HEK293 (cell line): ENCODE data around the gene CCHCR1.

Experiments used
- IKZF3 ChIP-seq: fragments of 450-650 bp; IDR thresholded peaks from 2 replicates; pipeline ENCODE4 v1.5.0; 2018; ENCODE audit warnings: missing biosample characterization, mild to moderate bottlenecking, missing genetic modification characterization, moderate library complexity
- KLF1 ChIP-seq: fragments of 450-650 bp; formaldehyde crosslinking; IDR thresholded peaks from 2 replicates; pipeline ENCODE4 v1.5.1; 2016; ENCODE audit warnings: missing biosample characterization, missing genetic modification characterization
- OVOL3 ChIP-seq: fragments of 450-650 bp; formaldehyde crosslinking; IDR thresholded peaks from 2 replicates; pipeline ENCODE4 v1.5.1; 2016; ENCODE audit warnings: missing biosample characterization, missing genetic modification characterization
- PATZ1 ChIP-seq: fragments of 450-650 bp; formaldehyde crosslinking; IDR thresholded peaks from 2 replicates; pipeline ENCODE4 v1.5.1; 2016; ENCODE audit warnings: missing biosample characterization, missing genetic modification characterization
- ZBTB6 ChIP-seq: fragments of 450-650 bp; formaldehyde crosslinking; IDR thresholded peaks from 2 replicates; pipeline ENCODE4 v1.5.1; 2017; ENCODE audit warnings: missing biosample characterization, missing genetic modification characterization
- ZNF133 ChIP-seq: fragments of 450-650 bp; formaldehyde crosslinking; IDR thresholded peaks from 2 replicates; pipeline ENCODE4 v1.5.1; 2016; ENCODE audit warnings: missing biosample characterization, missing genetic modification characterization
- ZNF18 ChIP-seq: fragments of 450-650 bp; formaldehyde crosslinking; IDR thresholded peaks from 2 replicates; pipeline ENCODE4 v1.5.1; 2016; ENCODE audit warnings: missing biosample characterization, missing genetic modification characterization
- ZNF2 ChIP-seq: fragments of 450-650 bp; formaldehyde crosslinking; IDR thresholded peaks from 2 replicates; pipeline ENCODE4 v1.5.1; 2016; ENCODE audit warnings: missing biosample characterization, missing genetic modification characterization
- ZNF211 ChIP-seq: fragments of 450-650 bp; formaldehyde crosslinking; IDR thresholded peaks from 2 replicates; pipeline ENCODE4 v1.5.1; 2016; ENCODE audit warnings: low read depth, missing biosample characterization, missing genetic modification characterization
- ZNF560 ChIP-seq: fragments of 450-650 bp; formaldehyde crosslinking; IDR thresholded peaks from 2 replicates; pipeline ENCODE4 v1.5.1; 2017; ENCODE audit warnings: missing biosample characterization, missing genetic modification characterization, borderline replicate concordance
- ZNF677 ChIP-seq: fragments of 450-650 bp; IDR thresholded peaks from 2 replicates; pipeline ENCODE4 v1.5.0; 2018; ENCODE audit warnings: missing biosample characterization, mild to moderate bottlenecking, missing genetic modification characterization, moderate library complexity
- ZNF776 ChIP-seq: fragments of 450-650 bp; formaldehyde crosslinking; IDR thresholded peaks from 2 replicates; pipeline ENCODE4 v1.5.0; 2017; ENCODE audit warnings: missing biosample characterization, missing genetic modification characterization, borderline replicate concordance
- ZNF843 ChIP-seq: fragments of 450-650 bp; formaldehyde crosslinking; IDR thresholded peaks from 2 replicates; pipeline ENCODE4 v1.5.1; 2016; ENCODE audit warnings: missing biosample characterization, missing genetic modification characterization
- ZSCAN23 ChIP-seq: fragments of 450-650 bp; formaldehyde crosslinking; IDR thresholded peaks from 2 replicates; pipeline ENCODE4 v1.5.1; 2016; ENCODE audit warnings: missing biosample characterization, missing genetic modification characterization
- TF ChIP-seq, protein P1 (sequence below): fragments of 450-650 bp; formaldehyde crosslinking; IDR thresholded peaks from 2 replicates; pipeline ENCODE4 v1.5.1; 2016; ENCODE audit warnings: missing biosample characterization, missing genetic modification characterization, borderline replicate concordance

CCHCR1 gene

GRCh38 chr6:31158863-31159855, 1.6 kb upstream of the CCHCR1 start (continued):
- TF ChIP-seq, protein P1, sequence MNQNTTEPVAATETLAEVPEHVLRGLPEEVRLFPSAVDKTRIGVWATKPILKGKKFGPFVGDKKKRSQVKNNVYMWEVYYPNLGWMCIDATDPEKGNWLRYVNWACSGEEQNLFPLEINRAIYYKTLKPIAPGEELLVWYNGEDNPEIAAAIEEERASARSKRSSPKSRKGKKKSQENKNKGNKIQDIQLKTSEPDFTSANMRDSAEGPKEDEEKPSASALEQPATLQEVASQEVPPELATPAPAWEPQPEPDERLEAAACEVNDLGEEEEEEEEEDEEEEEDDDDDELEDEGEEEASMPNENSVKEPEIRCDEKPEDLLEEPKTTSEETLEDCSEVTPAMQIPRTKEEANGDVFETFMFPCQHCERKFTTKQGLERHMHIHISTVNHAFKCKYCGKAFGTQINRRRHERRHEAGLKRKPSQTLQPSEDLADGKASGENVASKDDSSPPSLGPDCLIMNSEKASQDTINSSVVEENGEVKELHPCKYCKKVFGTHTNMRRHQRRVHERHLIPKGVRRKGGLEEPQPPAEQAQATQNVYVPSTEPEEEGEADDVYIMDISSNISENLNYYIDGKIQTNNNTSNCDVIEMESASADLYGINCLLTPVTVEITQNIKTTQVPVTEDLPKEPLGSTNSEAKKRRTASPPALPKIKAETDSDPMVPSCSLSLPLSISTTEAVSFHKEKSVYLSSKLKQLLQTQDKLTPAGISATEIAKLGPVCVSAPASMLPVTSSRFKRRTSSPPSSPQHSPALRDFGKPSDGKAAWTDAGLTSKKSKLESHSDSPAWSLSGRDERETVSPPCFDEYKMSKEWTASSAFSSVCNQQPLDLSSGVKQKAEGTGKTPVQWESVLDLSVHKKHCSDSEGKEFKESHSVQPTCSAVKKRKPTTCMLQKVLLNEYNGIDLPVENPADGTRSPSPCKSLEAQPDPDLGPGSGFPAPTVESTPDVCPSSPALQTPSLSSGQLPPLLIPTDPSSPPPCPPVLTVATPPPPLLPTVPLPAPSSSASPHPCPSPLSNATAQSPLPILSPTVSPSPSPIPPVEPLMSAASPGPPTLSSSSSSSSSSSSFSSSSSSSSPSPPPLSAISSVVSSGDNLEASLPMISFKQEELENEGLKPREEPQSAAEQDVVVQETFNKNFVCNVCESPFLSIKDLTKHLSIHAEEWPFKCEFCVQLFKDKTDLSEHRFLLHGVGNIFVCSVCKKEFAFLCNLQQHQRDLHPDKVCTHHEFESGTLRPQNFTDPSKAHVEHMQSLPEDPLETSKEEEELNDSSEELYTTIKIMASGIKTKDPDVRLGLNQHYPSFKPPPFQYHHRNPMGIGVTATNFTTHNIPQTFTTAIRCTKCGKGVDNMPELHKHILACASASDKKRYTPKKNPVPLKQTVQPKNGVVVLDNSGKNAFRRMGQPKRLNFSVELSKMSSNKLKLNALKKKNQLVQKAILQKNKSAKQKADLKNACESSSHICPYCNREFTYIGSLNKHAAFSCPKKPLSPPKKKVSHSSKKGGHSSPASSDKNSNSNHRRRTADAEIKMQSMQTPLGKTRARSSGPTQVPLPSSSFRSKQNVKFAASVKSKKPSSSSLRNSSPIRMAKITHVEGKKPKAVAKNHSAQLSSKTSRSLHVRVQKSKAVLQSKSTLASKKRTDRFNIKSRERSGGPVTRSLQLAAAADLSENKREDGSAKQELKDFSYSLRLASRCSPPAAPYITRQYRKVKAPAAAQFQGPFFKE, result no peak
- peak; percentile 53; the same call in 1 of the 2 replicates for TF ChIP-seq IKZF3
- TF ChIP-seq PATZ1 (tag by site-specific recombination), result peak; percentile 77; the same call in 1 of the 2 replicates
- no peak for TF ChIP-seq ZNF677 (tag by site-specific recombination)
- no peak for TF ChIP-seq ZNF560 (tag by site-specific recombination)
- peak; percentile 5; the same call in 1 of the 2 replicates for TF ChIP-seq ZNF2 (tag by site-specific recombination)
- TF ChIP-seq ZNF843 (tag by site-specific recombination), result no peak
- peak; percentile 83 for TF ChIP-seq KLF1
- TF ChIP-seq ZNF211 (tag by site-specific recombination), result no peak
- no peak for TF ChIP-seq ZNF18 (tag by site-specific recombination)
- TF ChIP-seq ZNF776, result no peak
- no peak for TF ChIP-seq OVOL3 (tag by site-specific recombination)
- no peak for TF ChIP-seq ZNF133 (tag by site-specific recombination)
- TF ChIP-seq ZSCAN23 (tag by site-specific recombination), result no peak
- TF ChIP-seq ZBTB6 (tag by site-specific recombination), result no peak
- TF ChIP-seq, all 188 proteins: peak for 31
